Gastroesophageal sphincter (tissue), 3 donors: ENCODE results near the gene CCDC117.

Experiments used
- EP300 ChIP-seq: sonication (generic); formaldehyde crosslinking; IDR thresholded peaks from one replicate; pipeline ENCODE4 v1.6.1; 2017; ENCODE audit warnings: antibody characterized with exemption, mild to moderate bottlenecking
- POLR2A ChIP-seq, 2 donors: fragments of 450-650 bp; IDR thresholded peaks; one replicate each; pipeline ENCODE4 v1.6.1; 2017; ENCODE audit warnings: antibody characterized with exemption in 2 of 2, mild to moderate bottlenecking in 2 of 2, moderate library complexity in 1 of 2
- TF ChIP-seq, protein P1 (sequence below), 4 experiments: fragments of 200-600 bp in 2 of 4; fragments of 450-650 bp in 2 of 4; sonication (generic) in 1 of 4; IDR thresholded peaks; one replicate each; pipeline ENCODE4 v1.5.1; 2017 to 2019; ENCODE audit warnings: antibody characterized with exemption in 4 of 4, mild to moderate bottlenecking in 2 of 4, moderate library complexity in 2 of 4

DNA sequence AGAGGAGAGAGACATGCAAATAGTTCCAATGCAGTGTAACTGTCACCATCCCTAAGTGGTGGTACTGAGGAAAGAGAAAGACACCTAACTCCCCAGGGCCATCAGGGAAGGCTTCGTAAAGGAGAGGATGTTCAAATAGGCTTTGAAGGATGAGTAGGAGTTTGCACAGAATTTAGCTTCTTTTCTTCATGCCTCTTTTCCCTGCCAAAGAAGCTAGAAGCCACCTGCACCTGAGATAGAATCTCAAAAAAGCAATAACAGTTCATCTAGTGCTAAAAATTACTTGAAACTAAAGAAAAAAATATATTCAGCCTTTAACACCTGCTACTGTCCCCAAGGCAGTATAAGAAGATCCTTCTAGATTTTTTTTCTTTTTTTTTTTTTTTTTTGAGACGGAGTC is 44.6 kb downstream of the CCDC117 start:
- TF ChIP-seq POLR2A (IDR thresholded peaks at IDR 0.05) (no peak), EP300 (no peak)
- TF ChIP-seq, protein P1, sequence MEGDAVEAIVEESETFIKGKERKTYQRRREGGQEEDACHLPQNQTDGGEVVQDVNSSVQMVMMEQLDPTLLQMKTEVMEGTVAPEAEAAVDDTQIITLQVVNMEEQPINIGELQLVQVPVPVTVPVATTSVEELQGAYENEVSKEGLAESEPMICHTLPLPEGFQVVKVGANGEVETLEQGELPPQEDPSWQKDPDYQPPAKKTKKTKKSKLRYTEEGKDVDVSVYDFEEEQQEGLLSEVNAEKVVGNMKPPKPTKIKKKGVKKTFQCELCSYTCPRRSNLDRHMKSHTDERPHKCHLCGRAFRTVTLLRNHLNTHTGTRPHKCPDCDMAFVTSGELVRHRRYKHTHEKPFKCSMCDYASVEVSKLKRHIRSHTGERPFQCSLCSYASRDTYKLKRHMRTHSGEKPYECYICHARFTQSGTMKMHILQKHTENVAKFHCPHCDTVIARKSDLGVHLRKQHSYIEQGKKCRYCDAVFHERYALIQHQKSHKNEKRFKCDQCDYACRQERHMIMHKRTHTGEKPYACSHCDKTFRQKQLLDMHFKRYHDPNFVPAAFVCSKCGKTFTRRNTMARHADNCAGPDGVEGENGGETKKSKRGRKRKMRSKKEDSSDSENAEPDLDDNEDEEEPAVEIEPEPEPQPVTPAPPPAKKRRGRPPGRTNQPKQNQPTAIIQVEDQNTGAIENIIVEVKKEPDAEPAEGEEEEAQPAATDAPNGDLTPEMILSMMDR (IDR thresholded peaks at IDR 0.05) = no peak
